IPS-18c (cell line): Measurements from ENCODE around the gene CUL4A.
"Not testable (repeated sequence)": the region's sequence is repeated elsewhere in the genome, so short reads cannot be mapped to it uniquely, and the experiment has no call there.

ENCODE experiments used
- H3K4me3 ChIP-seq: 2 replicates; pipeline ENCODE4 v1.7.0; 2013; ENCODE audit warnings: low read depth, mild to moderate bottlenecking, low read length, moderate library complexity; ENCODE audit not compliant: insufficient read depth
- H3K9me3 ChIP-seq: one replicate; pipeline ENCODE4 v1.6.1; 2013; ENCODE audit warnings: mild to moderate bottlenecking, low read length, moderate library complexity; ENCODE audit not compliant: control insufficient read depth, insufficient read depth

Gene CUL4A

GRCh38 chr13:113223070-113223469 is 13.7 kb downstream of the CUL4A start:
- no peak overlapping the region for H3K4me3 ChIP-seq
- H3K9me3 ChIP-seq = no peaks in the 10 kb centered on the region

DNA sequence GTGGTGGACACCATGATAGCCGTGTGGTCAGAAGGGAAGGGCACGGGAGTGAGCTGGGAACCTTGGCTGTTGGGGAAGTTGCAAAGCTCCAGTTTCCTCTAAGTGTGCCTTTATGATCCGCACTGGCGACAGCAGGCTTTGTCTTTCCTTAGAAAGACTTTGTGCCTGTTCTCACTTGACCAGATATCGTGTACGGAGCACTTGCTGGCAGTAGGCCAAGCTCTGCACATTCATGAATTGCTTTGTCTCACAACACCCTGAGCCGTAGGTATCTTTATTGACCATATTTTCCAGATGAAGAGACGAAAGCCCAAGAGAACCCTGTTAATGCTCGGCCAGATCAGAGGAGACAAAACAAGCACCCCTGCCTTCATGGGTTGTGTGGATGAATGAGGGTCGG is 15.1 kb downstream of the CUL4A start:
- H3K4me3 ChIP-seq = no peak overlapping the region
- H3K9me3 ChIP-seq = no peaks in the 10 kb centered on the region

DNA sequence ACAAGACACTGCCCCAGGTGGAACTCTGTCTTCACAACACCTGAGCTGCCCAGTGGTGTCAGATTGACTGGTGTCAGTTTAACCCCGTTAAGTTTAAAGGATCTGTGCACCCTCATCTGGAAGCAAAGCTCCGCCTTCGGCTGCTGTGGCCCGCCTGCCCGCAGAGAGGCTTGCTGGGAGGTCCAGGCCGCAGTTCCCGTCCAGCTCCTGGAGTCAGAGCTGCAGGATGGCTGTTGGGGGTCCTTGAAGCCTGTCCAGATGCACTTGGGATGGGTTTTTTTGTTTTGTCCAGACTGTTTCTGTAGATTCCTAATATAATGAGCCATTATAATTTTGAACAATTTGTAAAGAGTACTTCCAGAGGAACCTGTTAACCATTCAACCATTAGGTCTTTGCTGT is 16.1 kb downstream of the CUL4A start:
- no peaks in the 10 kb centered on the region for H3K9me3 ChIP-seq
- no peak overlapping the region for H3K4me3 ChIP-seq

DNA sequence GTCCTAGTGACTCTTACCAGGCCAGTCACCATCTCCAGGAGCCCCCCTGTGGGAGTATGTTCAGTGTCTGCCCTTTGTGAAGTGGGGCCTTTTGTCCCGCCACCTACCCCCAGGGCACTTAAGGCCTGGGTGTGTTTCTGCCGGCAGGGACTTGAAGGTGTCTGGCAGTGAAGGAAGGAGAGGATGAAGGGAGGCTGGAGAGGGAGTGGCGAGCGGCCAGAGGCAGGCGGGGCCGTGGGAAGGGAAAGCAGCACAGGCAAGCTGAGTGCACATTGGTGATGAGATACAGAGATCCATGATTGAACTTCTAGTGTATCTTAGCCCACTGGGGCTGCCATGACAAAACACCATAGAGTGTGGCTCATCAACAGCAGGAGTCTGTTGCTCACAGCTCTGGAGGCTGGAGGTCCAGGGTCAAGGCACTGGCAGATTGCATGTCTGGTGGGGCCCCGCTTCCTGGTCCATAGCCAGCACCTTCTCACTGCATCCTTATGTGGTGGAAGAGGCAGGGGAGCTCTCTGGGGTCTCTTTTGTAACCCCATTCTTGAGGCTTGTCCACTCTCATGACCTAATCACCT is 17.5 kb downstream of the CUL4A start:
- H3K4me3 ChIP-seq = no peak overlapping the region
- H3K9me3 ChIP-seq = peaks cover 2% of the 10 kb centered on the region

DNA sequence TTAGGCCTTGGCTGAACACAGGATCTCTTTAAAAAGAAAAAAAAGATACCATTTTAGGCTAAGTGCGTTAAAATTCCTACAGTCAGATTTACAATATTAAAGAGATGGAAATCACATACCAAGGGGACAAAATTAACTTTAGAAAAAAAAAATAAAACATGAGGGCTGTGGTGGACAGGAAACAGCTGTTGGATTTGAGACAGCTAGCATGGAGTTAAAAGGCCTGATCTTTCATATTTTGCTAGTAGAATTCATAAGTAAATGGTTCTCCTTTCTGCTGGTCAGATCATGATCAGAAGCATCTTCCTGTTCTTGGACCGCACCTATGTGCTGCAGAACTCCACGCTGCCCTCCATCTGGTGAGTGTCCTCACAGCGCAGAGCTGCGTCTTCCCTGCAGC is 19.7 kb downstream of the CUL4A start:
- Histone ChIP-seq H3K9me3 (peaks cover 2% of the 10 kb centered on the region), H3K4me3 (no peak overlapping the region)

DNA sequence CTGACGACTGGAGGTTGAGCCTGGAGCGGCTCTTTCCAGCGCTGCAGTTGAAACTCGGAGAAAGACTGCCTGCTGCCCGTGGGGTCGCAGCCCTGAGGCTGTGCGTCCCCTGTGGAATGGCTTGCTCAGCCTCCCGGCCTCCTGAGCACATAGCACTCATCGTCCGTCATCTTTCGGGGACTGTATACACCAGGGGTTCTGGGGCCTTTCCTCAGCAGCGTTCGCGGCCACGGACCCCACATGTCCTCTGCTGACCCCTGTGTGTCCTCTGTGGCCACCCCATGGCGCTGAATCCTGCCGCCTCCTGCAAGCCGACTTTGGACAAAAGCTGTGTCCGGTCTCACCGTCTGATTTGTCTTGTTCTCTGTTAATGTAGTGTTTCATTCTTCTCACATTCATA is 20.4 kb downstream of the CUL4A start:
- peaks cover 2% of the 10 kb centered on the region for H3K9me3 ChIP-seq
- H3K4me3 ChIP-seq = no peak overlapping the region

DNA sequence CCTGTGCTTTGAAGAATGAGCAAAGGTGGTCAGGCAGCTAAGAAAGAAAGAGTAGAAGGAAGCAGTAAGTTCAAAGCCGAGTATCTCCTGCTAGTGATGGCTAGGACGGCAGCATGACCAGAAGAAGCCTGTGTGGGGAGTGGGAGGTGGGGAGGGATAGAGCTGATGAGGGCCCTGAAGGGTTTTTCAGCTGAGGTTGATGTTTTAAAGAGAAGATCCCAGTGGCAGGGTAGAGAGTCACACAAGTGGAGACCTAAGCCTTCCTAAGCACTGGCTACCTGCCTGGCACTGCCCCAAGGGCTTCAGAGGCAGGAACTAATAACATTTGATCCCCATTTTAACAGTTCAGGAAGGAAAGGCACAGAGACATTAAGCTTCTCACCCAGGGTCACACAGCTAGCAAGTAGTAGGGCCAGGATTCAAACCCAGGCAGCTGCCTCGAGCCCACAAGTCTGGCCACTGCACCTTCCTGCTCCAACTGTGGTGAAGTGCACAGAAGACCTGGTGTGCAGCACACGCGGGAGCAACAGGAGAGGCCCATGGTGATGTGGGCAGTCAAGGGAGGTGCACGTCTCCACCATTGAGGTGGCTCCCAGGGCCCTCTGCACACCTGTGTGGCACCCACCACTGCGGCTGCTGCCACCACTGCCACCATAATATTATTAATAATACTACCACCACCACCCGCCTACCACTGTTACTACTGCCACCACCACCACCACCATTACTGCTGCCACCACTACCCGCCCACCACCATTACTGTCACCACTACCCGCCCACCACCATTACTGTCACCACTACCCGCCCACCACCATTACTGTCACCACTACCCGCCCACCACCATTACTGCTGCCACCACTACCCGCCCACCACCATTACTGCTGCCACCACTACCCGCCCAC is 22.1 kb downstream of the CUL4A start:
- Histone ChIP-seq H3K9me3 (peaks cover 2% of the 10 kb centered on the region), H3K4me3 (no peak overlapping the region)

DNA sequence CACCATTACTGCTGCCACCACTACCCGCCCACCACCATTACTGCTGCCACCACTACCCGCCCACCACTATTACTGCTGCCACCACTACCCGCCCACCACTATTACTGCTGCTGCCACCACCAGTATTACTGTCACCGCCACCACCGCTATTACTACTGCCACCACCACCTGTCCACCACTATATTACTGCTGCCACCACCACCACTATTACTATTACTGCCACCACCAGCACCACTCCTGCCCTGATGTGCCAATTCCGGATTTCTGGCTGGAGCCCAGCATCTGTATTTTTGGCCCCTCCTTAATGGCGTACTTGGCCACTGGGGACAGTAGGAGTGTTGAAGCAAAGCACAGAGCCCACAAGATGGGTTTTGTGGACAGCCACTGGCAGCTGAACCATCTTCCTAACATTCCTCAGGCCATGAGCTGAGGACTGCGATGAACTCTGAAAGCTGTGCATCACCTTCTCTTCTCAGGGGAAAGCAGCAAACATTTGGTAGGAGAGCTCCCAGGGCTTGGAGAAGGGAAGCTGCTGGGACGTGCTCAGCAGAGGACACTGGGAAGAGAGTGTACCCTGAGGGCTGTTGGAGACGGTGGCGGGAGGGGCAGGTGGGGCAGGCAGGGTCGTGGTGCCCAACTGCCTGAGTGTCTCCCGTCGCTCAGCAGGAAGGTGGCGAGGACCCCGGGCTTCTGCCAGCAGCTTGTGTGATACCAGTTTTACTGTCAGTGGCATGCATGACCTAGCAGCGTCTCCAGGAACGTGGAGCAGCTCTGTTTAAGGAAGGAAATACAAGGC is 23.0 kb downstream of the CUL4A start:
- no peak overlapping the region for H3K4me3 ChIP-seq

DNA sequence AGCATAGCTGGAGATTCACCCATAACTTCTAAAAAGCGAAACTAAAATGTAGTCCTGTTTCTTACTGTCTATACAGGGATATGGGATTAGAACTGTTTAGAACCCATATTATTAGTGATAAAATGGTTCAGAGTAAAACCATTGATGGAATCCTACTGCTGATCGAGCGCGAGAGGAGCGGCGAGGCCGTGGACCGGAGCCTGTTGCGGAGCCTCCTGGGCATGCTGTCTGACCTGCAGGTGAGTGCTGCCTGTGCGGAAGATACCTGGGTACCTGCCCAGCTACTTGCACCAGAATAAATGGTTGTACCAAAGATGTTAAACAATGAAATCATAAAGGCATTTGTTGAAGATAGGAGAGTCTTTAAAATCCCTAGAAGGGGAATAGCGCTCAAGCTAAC is 23.7 kb downstream of the CUL4A start:
- Histone ChIP-seq H3K4me3 (no peak overlapping the region), H3K9me3 (peaks cover 2% of the 10 kb centered on the region)

More for the DNA sequence above, 23.0 kb downstream of the CUL4A start:
- H3K9me3 ChIP-seq = peaks cover 2% of the 10 kb centered on the region

DNA sequence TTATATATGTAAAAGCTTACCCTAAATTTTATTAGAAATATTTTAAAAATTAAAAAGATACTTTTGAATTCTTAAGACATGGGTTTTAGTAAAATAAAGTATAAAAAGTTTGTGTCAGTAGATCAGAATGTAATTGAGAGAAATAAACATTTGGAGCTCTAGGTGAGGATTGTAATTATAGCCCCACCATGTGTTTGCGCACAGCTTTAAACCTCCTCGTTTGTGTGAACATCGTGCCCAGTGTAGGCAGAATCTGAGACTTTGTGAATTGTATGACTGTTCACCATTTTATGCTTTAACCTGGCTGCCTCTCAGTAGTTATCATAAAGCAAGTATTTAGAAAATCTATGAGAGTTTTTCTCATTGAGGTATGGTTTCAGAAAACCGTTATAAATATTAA is 29.1 kb downstream of the CUL4A start:
- no peaks in the 10 kb centered on the region for H3K9me3 ChIP-seq

GRCh38 chr13:113239357-113239756 is 29.9 kb downstream of the CUL4A start:
- H3K9me3 ChIP-seq = no peaks in the 10 kb centered on the region
- no peak overlapping the region for H3K4me3 ChIP-seq

More for the DNA sequence above, 29.1 kb downstream of the CUL4A start:
- H3K4me3 ChIP-seq = no peak overlapping the region

GRCh38 chr13:113239986-113240385 is 30.6 kb downstream of the CUL4A start:
- no peak overlapping the region for H3K4me3 ChIP-seq

GRCh38 chr13:113241623-113242022 is 32.2 kb downstream of the CUL4A start:
- H3K9me3 ChIP-seq, H3K4me3 ChIP-seq: not testable (repeated sequence)

More at GRCh38 chr13:113239986-113240385, 30.6 kb downstream of the CUL4A start:
- no peaks in the 10 kb centered on the region for H3K9me3 ChIP-seq

- H3K4me3 ChIP-seq = no peak overlapping the region
These were observed 34.4 kb downstream of the CUL4A start for GRCh38 chr13:113243847-113244246.

GRCh38 chr13:113245849-113246796 is 36.7 kb downstream of the CUL4A start:
- no peak overlapping the region for H3K4me3 ChIP-seq
- no peaks in the 10 kb centered on the region for H3K9me3 ChIP-seq

More at GRCh38 chr13:113243847-113244246, 34.4 kb downstream of the CUL4A start:
- H3K9me3 ChIP-seq = no peaks in the 10 kb centered on the region

GRCh38 chr13:113252516-113253095 is 43.2 kb downstream of the CUL4A start:
- H3K4me3 ChIP-seq = no peak overlapping the region
- H3K9me3 ChIP-seq = no peaks in the 10 kb centered on the region
